GM21515 (cell line): ENCODE data around the gene CFAP119.

Experiments
- ATAC-seq: cut with Tn5 transposase; IDR thresholded peaks from one replicate; pipeline ENCODE4 v1.9.1; 2021; ENCODE audit not compliant: unreplicated experiment

CFAP119 gene

DNA sequence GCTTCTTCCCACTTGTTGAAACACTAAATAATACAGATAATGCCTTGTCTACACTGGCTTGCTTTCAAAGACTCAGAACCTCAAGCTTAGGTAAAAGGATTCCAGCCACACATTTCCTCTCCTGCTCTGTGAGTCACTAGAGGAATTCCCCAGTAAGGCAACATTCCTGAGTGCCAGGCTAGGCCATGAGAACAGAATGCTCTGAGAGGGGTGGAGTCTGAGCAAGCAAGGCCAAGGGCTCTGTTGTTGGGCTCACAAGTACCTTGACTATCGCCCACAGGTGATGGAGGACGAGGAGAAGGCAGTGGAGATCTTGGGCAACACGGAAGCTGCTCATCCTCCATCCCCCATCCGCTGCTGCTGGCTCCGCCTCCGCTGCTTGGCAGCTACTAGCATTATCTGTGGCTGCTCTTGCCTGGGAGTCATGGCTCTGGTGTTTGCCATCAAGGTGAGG lies 20.4 kb downstream of the CFAP119 start:
- no peak for ATAC-seq

DNA sequence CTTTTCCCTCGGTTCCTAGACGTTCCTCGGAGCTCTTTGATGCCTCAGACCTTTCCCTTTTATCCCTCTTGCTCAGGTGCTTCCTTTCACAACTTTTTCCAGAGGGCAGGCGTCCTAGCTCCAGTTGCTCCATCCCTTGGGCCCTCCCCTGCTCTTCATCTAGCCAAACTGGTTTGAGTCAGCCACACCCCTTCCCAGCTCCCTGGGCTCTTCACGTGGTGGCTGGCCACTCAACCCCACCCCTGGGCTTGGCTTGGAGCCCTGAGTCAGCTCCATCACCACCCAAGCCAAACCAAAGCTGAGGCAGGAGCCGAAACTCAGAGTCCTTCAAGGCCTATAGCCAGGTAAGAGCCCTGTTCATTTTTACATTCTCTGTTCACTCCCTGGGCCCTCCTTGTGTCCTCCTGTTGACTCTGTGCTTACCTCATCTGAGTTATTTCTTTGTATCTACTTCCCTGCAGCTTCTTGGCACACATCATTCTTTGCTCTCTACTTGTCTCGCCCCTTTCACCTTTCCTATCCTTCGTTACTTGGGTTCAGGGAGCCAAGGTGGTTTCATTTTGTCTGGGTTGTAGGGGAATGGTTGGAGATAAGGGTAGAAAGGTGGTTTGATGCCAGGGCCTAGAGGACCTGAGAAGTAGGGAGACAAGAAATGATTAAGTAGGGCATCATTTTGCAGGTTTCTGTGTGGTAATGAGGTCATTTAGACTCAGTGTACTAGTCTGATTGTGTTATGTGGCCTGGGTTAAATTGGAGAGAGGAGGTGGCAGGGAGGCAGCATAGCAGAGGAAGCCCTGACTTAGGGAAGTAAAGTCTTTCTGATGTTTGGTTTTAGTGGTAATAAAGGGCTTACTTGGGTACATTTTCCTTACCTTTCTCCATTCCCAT lies 21.3 kb downstream of the CFAP119 start:
- ATAC-seq, result no peak

DNA sequence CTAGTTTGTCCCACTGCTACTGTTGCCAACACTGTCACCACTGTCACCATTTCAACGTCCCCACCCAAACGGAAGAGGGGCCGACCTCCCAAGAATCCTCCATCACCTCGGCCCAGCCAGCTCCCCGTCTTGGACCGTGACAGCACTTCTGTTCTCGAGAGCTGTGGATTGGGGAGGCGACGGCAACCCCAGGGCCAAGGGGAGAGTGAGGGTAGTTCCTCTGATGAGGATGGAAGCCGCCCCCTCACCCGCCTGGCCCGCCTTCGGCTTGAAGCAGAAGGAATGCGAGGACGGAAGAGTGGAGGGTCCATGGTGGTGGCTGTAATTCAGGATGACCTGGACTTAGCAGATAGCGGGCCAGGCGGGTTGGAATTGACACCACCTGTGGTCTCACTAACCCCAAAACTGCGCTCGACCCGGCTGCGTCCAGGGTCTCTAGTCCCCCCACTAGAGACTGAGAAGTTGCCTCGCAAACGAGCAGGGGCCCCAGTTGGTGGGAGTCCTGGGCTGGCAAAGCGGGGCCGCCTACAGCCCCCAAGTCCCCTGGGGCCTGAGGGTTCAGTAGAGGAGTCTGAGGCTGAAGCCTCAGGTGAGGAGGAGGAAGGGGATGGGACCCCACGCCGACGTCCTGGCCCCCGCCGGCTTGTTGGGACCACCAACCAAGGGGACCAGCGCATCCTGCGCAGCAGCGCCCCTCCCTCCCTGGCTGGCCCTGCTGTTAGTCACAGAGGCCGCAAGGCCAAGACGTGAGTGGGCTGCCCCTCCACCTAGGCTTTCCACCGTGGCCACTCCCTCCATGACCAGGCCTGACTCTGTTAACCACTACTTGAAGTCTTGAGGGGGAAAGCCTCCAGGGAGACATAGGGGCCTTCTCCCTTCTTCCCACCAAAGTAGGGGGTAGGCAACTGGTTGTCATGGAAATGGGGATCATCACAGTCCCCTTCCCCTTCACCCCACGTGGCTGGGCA lies 22.6 kb downstream of the CFAP119 start:
- ATAC-seq, result no peak

DNA sequence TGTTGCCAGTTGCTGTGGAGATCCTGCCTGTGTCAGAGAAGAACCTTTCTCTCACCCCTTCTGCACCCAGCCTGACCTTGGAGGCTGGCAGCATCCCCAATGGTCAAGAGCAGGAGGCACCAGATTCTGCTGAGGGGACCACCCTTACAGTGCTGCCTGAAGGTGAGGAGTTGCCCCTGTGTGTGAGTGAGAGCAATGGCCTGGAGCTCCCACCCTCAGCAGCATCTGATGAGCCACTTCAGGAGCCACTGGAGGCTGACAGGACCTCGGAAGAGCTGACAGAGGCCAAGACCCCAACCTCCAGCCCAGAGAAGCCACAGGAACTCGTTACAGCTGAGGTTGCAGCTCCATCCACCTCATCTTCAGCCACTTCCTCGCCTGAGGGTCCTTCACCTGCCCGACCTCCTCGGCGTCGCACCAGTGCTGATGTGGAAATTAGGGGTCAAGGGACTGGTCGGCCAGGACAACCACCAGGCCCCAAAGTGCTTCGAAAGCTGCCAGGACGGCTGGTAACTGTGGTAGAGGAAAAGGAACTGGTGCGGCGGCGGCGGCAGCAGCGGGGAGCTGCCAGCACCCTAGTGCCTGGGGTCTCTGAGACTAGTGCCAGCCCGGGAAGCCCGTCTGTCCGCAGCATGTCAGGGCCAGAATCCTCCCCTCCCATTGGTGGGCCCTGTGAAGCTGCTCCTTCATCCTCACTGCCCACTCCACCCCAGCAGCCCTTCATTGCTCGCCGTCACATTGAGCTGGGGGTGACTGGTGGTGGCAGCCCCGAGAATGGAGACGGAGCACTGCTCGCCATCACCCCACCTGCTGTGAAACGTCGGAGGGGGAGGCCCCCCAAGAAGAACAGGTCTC lies 23.8 kb downstream of the CFAP119 start:
- ATAC-seq, result no peak

DNA sequence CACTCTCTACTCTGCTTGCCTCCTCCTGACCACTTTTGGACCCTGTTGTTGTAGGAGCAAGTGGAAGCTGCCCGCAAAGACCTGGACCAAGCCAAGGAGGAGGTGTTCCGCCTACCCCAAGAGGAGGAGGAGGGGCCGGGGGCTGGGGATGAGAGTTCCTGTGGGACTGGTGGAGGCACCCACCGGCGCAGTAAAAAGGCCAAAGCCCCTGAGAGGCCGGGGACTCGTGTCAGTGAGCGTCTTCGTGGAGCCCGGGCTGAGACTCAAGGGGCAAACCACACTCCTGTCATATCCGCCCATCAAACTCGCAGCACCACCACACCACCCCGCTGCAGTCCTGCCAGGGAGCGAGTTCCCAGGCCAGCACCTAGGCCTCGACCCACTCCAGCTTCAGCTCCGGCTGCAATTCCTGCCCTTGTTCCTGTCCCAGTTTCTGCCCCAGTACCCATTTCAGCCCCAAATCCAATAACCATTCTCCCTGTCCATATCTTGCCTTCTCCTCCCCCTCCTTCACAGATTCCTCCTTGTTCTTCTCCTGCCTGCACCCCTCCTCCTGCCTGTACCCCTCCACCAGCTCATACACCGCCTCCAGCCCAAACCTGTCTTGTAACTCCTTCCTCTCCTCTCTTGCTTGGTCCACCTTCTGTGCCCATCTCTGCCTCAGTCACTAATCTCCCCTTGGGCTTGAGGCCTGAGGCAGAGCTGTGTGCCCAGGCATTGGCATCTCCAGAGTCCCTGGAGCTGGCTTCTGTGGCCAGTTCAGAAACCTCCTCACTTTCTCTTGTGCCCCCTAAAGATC lies 24.7 kb downstream of the CFAP119 start:
- ATAC-seq, result no peak

DNA sequence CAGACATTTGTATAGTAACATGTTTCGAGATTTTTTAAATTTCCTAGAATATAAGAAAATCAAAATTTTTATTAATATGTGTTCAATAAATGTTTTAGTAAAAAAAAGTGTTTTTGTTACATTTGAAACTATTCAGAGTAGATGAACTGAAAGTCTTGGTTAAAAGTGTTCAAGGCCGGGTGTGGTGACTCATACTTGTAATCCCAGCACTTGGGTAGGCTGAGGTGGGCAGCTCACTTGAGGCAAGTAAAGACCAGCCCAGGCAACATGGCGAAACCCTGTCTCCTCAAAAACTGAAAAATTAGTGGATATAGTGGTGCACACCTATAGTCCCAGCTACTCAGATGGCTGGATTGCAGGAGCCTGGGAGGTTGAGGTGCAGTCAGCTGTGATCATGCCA lies 30.5 kb downstream of the CFAP119 start:
- no peak for ATAC-seq

DNA sequence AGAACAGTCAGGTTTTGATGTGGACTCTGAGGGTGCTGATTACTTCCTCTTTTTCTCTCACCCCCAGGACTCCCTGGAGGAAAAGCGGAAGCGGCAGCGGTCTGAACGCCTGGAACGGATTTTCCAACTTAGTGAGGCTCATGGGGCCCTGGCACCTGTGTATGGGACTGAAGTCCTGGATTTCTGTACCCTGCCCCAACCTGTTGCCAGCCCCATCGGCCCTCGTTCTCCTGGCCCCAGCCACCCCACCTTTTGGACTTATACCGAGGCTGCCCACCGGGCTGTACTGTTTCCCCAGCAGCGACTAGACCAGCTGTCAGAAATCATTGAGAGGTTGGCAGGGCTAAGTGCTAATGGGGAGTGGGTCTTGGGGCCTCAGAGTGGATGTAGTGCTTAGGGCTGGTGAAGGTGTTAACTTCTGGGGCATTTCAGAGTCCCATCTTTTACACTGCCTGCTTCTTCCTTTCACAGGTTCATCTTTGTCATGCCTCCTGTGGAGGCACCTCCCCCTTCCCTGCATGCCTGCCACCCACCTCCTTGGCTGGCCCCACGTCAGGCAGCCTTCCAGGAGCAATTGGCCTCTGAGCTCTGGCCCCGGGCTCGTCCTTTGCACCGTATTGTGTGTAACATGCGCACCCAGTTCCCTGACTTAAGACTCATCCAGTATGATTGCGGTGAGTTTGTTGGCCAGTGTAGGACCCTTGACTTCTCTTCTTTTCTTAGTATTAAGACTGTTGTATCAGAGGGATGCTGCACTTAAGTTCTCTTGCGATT lies 32.8 kb downstream of the CFAP119 start:
- ATAC-seq, result no peak

DNA sequence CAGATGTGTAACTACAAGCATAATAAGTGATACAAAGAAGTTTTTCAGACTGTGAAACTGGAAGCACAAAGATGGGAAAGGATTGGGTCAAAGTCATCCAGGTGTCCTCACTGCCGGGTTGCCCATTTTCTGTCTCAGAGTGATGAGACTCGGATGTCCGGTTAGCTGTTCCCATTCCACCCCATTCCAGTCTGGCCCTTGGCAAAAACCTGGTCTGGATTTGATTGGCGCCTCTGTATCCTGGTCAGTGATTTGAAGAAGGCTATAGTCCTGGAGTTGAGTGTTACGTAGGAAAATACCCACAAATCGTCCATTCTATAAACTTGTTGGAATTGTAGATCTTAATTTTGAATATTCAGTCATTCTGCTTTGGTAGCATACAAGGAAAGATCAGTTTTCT lies 33.5 kb downstream of the CFAP119 start:
- no peak for ATAC-seq

DNA sequence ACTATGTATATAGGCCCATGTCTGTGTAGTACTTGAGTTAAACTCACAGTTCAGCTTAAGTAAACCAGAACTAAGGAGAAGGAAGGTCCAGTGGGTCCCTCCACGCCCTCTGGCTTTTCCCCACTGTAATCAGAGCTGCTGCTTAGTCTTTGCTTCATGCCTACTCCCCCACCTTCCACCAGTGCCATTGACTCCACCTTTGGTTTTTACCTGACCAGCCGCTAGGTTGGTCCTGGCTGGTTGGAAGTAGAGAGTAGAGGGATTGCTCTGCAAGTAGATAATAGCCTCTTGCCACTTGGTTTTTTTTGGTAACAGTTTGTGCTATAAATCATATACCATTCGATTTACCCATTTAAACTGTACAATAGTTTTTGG lies 36.5 kb downstream of the CFAP119 start:
- ATAC-seq, result no peak

DNA sequence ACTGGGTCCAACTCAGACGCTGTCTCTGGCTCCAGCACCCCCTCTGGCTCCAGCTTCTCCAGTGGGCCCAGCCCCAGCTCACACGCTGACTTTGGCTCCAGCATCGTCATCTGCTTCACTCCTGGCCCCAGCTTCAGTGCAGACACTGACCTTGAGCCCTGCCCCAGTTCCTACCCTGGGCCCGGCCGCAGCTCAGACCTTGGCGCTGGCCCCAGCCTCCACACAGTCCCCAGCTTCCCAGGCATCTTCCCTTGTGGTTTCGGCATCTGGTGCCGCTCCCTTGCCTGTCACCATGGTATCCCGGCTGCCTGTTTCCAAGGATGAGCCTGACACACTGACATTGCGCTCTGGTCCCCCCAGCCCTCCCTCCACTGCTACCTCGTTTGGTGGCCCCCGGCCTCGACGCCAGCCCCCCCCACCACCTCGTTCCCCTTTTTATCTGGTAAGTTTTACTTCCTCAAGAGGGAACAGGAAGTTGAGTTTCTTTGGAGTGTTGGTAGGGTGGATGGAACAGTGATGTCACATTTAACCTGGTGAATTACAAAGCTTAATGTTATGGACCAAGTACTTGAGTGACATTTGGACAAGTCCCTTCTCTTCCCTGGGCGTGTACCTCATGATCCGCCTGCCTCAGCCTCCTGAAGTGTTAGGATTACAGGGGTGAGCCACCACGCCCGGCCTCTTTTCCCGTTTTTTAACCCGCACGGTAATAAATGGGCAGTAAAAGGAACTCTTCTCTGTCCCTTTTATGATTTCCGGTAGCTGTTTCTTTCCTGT lies 37.0 kb downstream of the CFAP119 start:
- ATAC-seq, result no peak

DNA sequence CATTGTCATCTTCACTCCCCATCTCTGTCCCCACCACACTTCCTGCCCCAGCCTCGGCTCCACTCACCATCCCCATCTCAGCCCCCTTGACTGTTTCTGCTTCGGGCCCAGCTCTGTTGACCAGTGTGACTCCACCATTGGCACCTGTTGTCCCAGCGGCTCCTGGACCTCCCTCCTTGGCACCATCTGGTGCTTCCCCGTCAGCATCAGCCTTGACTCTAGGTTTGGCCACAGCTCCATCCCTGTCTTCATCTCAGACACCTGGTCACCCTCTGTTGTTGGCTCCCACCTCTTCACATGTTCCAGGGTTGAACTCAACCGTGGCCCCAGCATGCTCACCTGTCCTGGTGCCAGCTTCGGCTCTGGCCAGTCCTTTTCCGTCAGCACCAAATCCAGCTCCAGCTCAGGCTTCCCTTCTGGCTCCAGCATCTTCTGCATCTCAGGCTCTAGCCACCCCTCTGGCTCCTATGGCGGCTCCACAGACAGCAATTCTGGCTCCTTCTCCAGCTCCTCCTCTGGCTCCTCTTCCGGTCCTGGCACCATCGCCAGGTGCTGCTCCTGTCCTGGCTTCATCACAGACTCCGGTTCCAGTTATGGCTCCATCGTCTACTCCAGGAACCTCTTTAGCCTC lies 38.0 kb downstream of the CFAP119 start:
- no peak for ATAC-seq

DNA sequence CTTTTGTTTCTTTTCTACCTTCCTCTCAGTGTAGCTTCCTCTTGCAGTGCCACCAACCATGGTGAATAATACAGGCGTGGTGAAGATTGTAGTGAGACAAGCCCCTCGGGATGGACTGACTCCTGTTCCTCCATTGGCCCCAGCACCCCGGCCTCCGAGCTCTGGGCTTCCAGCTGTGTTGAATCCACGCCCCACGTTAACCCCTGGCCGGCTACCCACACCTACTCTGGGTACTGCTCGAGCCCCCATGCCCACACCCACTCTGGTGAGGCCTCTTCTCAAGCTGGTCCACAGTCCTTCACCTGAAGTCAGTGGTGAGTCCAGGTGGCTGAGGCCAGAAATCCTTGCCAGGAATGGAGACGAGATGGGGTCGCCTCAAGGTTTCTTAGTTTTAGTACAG lies 38.9 kb downstream of the CFAP119 start:
- ATAC-seq, result no peak

DNA sequence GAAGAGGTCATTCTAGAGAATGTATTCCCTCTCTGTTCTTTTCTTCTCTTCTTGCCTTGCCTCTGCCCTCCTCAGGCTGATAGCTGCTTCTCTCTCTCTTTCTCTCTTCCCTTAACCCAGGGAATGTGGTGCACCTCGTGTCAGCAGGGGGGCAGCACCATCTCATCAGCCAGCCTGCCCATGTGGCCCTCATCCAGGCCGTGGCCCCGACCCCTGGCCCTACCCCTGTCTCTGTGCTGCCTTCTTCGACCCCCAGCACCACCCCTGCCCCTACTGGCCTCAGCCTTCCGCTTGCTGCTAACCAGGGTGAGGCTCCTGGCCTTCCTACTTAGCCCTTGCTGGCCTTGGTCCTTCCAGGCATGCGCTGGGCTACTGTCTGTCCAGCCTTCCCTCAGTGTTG lies 39.4 kb downstream of the CFAP119 start:
- ATAC-seq, result no peak

DNA sequence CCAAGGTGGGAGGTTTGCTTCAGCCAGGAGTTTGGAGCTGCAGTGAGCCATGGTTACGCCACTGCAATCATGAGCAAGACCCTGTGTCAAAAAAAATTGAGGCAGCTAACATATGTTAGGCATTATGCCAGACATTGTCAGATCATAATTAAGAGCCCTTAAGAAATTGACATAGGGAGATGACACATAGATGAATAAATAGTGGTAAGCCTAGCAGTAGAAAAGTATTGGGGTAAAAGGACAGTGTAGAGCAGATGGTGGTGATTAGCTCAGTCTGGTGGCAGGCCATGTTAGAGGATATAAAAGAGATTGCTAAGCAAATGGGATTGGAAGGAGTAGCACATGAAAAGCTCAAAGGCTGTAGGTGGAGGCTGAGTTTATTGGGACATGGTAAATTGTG lies 40.3 kb downstream of the CFAP119 start:
- ATAC-seq, result no peak

DNA sequence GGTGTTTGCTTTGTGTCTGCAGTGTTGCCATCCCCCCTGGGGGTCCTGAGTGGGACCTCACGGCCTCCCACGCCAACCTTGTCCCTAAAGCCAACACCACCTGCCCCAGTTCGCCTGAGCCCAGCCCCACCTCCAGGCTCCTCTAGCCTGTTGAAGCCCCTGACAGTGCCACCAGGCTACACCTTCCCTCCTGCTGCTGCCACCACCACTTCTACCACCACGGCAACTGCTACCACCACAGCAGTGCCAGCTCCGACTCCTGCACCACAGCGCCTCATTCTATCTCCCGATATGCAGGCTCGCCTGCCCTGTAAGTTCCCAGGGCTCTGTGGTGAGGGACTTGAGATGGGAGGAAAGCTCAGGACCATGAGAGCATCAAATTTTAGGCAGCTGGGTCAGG lies 40.7 kb downstream of the CFAP119 start:
- ATAC-seq, result no peak

DNA sequence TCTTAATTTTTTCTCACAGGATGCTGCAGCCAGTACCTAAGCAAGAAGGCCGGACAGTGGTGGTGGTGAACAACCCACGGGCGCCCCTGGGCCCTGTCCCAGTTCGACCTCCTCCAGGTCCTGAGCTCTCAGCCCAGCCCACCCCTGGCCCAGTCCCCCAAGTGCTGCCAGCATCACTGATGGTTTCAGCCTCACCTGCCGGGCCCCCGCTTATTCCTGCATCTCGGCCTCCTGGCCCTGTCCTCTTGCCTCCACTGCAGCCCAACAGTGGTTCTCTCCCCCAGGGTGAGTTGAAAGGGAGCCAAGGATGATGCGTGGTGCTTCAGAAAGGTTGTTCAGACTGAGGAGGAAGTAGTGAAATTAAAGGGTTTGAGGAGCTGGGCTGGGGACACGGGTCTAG lies 41.2 kb downstream of the CFAP119 start:
- no peak for ATAC-seq

DNA sequence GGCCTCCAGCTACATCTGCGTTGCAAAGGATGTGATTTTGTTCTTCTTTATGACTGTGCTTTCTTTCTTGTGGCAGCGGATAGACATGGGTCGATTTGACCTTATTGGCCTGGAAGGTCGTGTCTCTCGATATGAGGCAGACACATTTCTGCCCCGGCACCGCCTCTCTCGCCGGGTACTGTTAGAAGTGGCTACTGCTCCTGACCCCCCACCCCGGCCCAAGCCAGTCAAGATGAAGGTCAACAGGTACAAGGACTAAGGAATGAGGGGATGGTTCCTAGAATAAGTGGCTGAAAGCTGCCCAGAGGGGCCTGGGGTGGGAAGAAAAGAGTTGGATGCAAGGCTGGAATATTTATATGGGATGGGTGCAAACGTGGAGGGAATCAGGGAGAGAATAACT lies 41.8 kb downstream of the CFAP119 start:
- ATAC-seq, result no peak

DNA sequence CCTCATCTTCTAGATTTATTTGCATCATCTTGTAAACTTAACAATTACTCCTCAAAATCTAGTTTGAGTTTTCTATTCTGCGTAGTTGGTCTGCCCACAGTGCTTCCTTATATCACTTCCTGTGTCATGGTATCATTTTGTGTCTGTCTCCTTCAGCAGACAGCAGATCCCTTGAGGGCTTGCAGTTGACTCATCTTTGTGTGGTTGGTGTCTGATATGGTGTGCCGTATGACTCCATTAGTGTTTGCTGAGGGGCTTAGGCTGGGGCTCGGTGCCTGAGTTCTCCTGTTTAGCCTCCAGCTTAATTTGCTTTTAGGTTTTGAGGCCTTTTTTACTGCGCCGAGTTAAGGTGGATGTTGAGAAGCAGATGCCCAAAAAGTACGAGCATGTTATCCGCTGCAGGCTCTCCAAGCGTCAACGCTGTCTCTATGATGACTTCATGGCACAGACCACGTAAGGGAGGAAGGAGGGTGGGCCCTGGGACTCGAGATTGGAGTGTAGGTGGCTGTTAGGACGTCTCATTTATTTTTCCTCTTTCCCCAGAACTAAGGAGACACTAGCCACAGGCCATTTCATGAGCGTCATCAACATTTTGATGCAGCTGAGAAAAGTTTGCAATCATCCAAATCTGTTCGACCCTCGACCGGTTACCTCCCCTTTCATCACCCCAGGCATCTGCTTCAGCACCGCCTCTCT lies 46.0 kb downstream of the CFAP119 start:
- ATAC-seq, result no peak
